ENCODE data around the gene IP6K1.

DNA sequence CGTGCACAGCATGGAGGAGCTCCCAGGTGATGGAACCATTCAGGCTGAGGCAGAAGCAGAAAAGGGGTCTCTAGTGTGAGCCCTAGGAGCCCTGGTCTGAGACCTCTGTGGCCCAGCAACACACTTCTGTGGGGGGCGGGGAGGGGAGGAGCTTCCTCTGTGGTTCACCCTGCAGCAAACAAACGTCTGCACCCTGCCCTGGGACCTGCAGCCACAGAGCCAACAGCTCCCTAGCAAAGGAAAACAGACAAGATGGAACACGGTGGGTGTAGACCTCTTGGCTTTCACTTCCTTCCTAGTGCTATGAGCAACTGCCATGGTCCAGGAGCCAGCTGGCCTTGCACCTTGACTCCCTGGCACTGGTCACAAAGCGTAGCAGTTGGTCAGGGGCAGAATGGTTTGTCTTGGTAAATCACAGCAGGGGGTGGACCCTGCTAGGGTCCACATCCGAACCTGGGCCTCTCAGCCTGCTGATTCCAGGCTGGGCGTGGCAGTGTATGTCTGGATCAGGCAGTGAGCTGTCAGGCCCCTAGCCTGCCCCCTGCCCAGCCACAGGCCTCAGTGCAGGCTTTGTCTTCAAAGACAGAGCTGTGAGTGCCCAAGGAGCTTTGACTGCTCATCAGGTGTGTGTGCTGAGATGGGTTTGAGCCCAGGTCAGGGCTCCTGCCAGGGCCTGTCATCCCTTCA is 73.6 kb downstream of the IP6K1 start:
- TF ChIP-seq, protein P1, sequence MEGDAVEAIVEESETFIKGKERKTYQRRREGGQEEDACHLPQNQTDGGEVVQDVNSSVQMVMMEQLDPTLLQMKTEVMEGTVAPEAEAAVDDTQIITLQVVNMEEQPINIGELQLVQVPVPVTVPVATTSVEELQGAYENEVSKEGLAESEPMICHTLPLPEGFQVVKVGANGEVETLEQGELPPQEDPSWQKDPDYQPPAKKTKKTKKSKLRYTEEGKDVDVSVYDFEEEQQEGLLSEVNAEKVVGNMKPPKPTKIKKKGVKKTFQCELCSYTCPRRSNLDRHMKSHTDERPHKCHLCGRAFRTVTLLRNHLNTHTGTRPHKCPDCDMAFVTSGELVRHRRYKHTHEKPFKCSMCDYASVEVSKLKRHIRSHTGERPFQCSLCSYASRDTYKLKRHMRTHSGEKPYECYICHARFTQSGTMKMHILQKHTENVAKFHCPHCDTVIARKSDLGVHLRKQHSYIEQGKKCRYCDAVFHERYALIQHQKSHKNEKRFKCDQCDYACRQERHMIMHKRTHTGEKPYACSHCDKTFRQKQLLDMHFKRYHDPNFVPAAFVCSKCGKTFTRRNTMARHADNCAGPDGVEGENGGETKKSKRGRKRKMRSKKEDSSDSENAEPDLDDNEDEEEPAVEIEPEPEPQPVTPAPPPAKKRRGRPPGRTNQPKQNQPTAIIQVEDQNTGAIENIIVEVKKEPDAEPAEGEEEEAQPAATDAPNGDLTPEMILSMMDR (IDR thresholded peaks at IDR 0.05), result no peak
- no peak for TF ChIP-seq POLR2AphosphoS5 (IDR thresholded peaks at IDR 0.05)
- no peak for TF ChIP-seq POLR2A (IDR thresholded peaks at IDR 0.05)
